OCI-LY7 (cell line): ENCODE results near the gene FOLR2. TPM values are rescaled to one million over a fixed set of nuclear protein-coding genes. Genes with fewer than 3 reads are reported as not detected.

Experiments used
- BruUV-seq: library from RNA; stranded (reverse); fragments of 400-500 nt; replicated peaks from 2 replicates; lab custom pipeline; 2021; lab: Mats Ljungman, UMichigan
- CTCF ChIA-PET: fragments of 300-600 bp; sonication (Branson Sonifier 250); formaldehyde crosslinking; loops from one replicate; lab custom pipeline; 2022; ENCODE audit warnings: antibody characterized with exemption; ENCODE audit not compliant: unreplicated experiment; lab: Charles Lee
- POLR2A ChIA-PET: fragments of 300-600 bp; sonication (Branson Sonifier 250); formaldehyde crosslinking; loops from one replicate; lab custom pipeline; 2022; ENCODE audit warnings: antibody characterized with exemption; lab: Charles Lee
- DNase-seq: peaks from one replicate; pipeline ENCODE4 v3.0.0-alpha.2; 2015; ENCODE audit warnings: low spot score
- H2AFZ ChIP-seq: fragments of 200-600 bp; sonication (generic), shearing (Covaris generic); 2 replicates; pipeline ENCODE4 v1.6.1; 2014; ENCODE audit warnings: mild to moderate bottlenecking, antibody characterized with exemption, low read length, moderate library complexity
- H3K27ac ChIP-seq: fragments of 200-600 bp; sonication (generic); 2 replicates; pipeline ENCODE4 v1.5.1; 2014; ENCODE audit warnings: mixed run types, low read depth, mild to moderate bottlenecking, moderate library complexity, low read length, inconsistent platforms; ENCODE audit not compliant: poor library complexity, severe bottlenecking
- H3K36me3 ChIP-seq: fragments of 200-600 bp; sonication (generic); 2 replicates; pipeline ENCODE4 v1.6.1; 2014; ENCODE audit warnings: mild to moderate bottlenecking, antibody characterized with exemption, low read length, moderate library complexity, mixed read lengths; ENCODE audit not compliant: insufficient read depth
- H3K4me1 ChIP-seq: fragments of 200-600 bp; sonication (generic); 2 replicates; pipeline ENCODE4 v1.5.1; 2014; ENCODE audit warnings: mild to moderate bottlenecking, low read length; ENCODE audit not compliant: insufficient read depth, poor library complexity, severe bottlenecking
- H3K4me2 ChIP-seq: fragments of 200-600 bp; sonication (generic); 2 replicates; pipeline ENCODE4 v1.6.1; 2014; ENCODE audit warnings: mild to moderate bottlenecking, low read length
- H3K4me3 ChIP-seq: fragments of 200-600 bp; sonication (generic); 2 replicates; pipeline ENCODE4 v1.5.1; 2014; ENCODE audit warnings: mild to moderate bottlenecking, low read depth, low read length; ENCODE audit not compliant: poor library complexity, severe bottlenecking
- H3K79me2 ChIP-seq: fragments of 200-600 bp; sonication (generic); 2 replicates; pipeline ENCODE4 v1.6.1; 2016; ENCODE audit warnings: low read depth, mild to moderate bottlenecking, low read length, moderate library complexity, mixed read lengths; ENCODE audit not compliant: insufficient read depth
- H3K9me2 ChIP-seq: fragments of 200-600 bp; sonication (generic); 2 replicates; pipeline ENCODE4 v1.6.1; 2016; ENCODE audit warnings: mild to moderate bottlenecking, low read length, mixed read lengths; ENCODE audit not compliant: insufficient read depth
- H3K9me3 ChIP-seq: fragments of 200-600 bp; sonication (generic); 2 replicates; pipeline ENCODE4 v1.6.1; 2014; ENCODE audit warnings: mild to moderate bottlenecking, mixed run types, low read length, mixed read lengths
- H4K20me1 ChIP-seq: fragments of 200-600 bp; sonication (generic); 2 replicates; pipeline ENCODE4 v1.6.1; 2014; ENCODE audit warnings: mild to moderate bottlenecking, antibody characterized with exemption, low read length, moderate library complexity, mixed read lengths; ENCODE audit not compliant: insufficient read depth
- CTCF ChIP-seq: fragments of 200-600 bp; sonication (generic); conservative IDR thresholded peaks from 2 replicates; pipeline ENCODE4 v1.5.1; 2014; ENCODE audit warnings: mild to moderate bottlenecking, antibody characterized with exemption, low read length, moderate library complexity, mixed read lengths
- EZH2phosphoT487 ChIP-seq: fragments of 200-600 bp; sonication (generic); IDR thresholded peaks from 2 replicates; pipeline ENCODE4 v1.6.1; 2018; ENCODE audit warnings: low read depth, borderline replicate concordance, mild to moderate bottlenecking, mixed run types, antibody characterized with exemption, low read length, moderate library complexity, mixed read lengths
- intact Hi-C: fragments of 100-400 bp; cut with micrococcal nuclease; formaldehyde crosslinking; loops from one replicate; pipeline ENCODE4 v1.10.0; 2022; ENCODE audit not compliant: unreplicated experiment
- total RNA-seq, 2 experiments: library from RNA; depleted of rRNA in 1 of 2; stranded (reverse); fragments of >200 nt in 1 of 2; shearing (Covaris generic) in 1 of 2; gene quantifications; 2 replicates each; pipeline ENCODE4 v1.2.3, GENCODE V29; 2014 to 2022

Gene FOLR2
- total RNA-seq, 2 experiments from 2014 or later, result 12.8 to 14.4 TPM

- Histone ChIP-seq H3K27ac (no peak overlapping the region), H3K4me3 (no peak overlapping the region), H3K36me3 (peaks cover 85% of the 10 kb centered on the region), H3K4me2 (no peak overlapping the region), H3K4me1 (no peaks in the 10 kb centered on the region), H3K9me2 (no peaks in the 10 kb centered on the region), H4K20me1 (no peaks in the 10 kb centered on the region), H3K9me3 (no peaks in the 10 kb centered on the region), H3K79me2 (no peaks in the 10 kb centered on the region), H2AFZ (no peak overlapping the region)
- ChIA-PET POLR2A (no interaction called here), CTCF (interaction anchor here (0.7 kb wide), 1 partner anchor 18 kb away, joined by 3 read pairs; the partner anchor contains the start of gene FOLR2)
- intact Hi-C loops, result loop anchor here (5.0 kb wide), 1 partner anchor 197 kb away; the partner anchor contains the start of gene CLPB
- TF ChIP-seq CTCF (no peak), EZH2phosphoT487 (no peak)
- no TSS peak for BruUV-seq
- no peak for DNase-seq
Measured at GRCh38 chr11:72234920-72235319, 18.3 kb downstream of the FOLR2 start.

- Histone ChIP-seq H4K20me1 (no peaks in the 10 kb centered on the region), H3K4me1 (no peaks in the 10 kb centered on the region), H3K4me3 (no peak overlapping the region), H2AFZ (no peak overlapping the region), H3K36me3 (peaks cover 79% of the 10 kb centered on the region), H3K79me2 (no peaks in the 10 kb centered on the region), H3K4me2 (no peak overlapping the region), H3K27ac (no peak overlapping the region), H3K9me3 (no peaks in the 10 kb centered on the region), H3K9me2 (no peaks in the 10 kb centered on the region)
- POLR2A ChIA-PET, result interaction anchor here (0.7 kb wide), 1 partner anchor 9 kb away, joined by 3 read pairs; no protein-coding TSS in a partner anchor
- no TSS peak for BruUV-seq
- CTCF ChIA-PET, result interaction anchor here (0.7 kb wide), 1 partner anchor 19 kb away, joined by 3 read pairs; the partner anchor contains the start of gene FOLR2
- no peak for DNase-seq
- TF ChIP-seq CTCF, result no peak
- no peak for TF ChIP-seq EZH2phosphoT487
- intact Hi-C loops, result loop anchor here (5.0 kb wide), 1 partner anchor 197 kb away; the partner anchor contains the start of gene CLPB
Measured at GRCh38 chr11:72235351-72236057, 18.9 kb downstream of the FOLR2 start.
